Left lung (tissue), 10 donors: Measurements from ENCODE around the gene ERBB2. TPM values are rescaled to one million over a fixed set of nuclear protein-coding genes. Genes with fewer than 3 reads are reported as not detected.
A peak's percentile ranks its signal among the peaks of the same experiment; 100 is the strongest.

Source experiments
- ATAC-seq: fragments of 200-7000 bp; cut with Tn5 transposase; one replicate; pipeline ENCODE4 v1.9.1; 2020; ENCODE audit warnings: moderate library complexity
- DNase-seq, 4 donors: peaks; one replicate each; pipeline ENCODE4 v3.0.0-alpha.2; 2013 to 2020
- H3K27ac ChIP-seq, 2 donors: fragments of 200-600 bp; sonication (generic) in 1 of 2; one replicate each; pipeline versions ENCODE4 v1.5.0 to v1.8.0; 2020 to 2021
- H3K27me3 ChIP-seq, 2 donors: fragments of 200-600 bp; sonication (generic) in 1 of 2; one replicate each; pipeline versions ENCODE4 v1.5.0 to v1.8.0; 2020 to 2021
- H3K36me3 ChIP-seq, 2 donors: fragments of 200-600 bp; sonication (generic) in 1 of 2; one replicate each; pipeline versions ENCODE4 v1.5.0 to v1.8.0; 2020 to 2021
- H3K4me1 ChIP-seq, 2 donors: fragments of 200-600 bp; one replicate each; pipeline ENCODE4 v1.8.0; 2021
- H3K4me3 ChIP-seq, 2 donors: fragments of 200-600 bp; sonication (generic) in 1 of 2; one replicate each; pipeline versions ENCODE4 v1.5.0 to v1.8.0; 2020 to 2021; ENCODE audit warnings: mild to moderate bottlenecking in 1 of 2
- H3K9me3 ChIP-seq, 2 donors: fragments of 200-600 bp; sonication (generic) in 1 of 2; one replicate each; pipeline versions ENCODE4 v1.5.0 to v1.8.0; 2020 to 2021
- intact Hi-C, 2 donors: fragments of 100-400 bp; cut with DNase I; formaldehyde crosslinking; loops; one replicate each; pipeline versions ENCODE4 v1.11.2 to v1.14.2; 2022
- polyA plus RNA-seq, 6 donors: library from polyadenylated mRNA; unstranded; fragments of 120-200 nt; gene quantifications; one replicate each; pipeline ENCODE4 v1.2.1, GENCODE V29; 2013; ENCODE audit not compliant: insufficient read length in 6 of 6
- total RNA-seq, 2 donors: library from RNA; stranded (reverse); fragmentation: NEBNext Ultra II Directional; extraction: Animal tissue kit (Norgen Biotek cat#: 25700); gene quantifications; one replicate each; pipeline ENCODE4 v1.2.1, GENCODE V29; 2021
- TF ChIP-seq, protein P1 (sequence below), 2 donors: fragments of 200-600 bp; sonication (generic) in 1 of 2; IDR thresholded peaks; one replicate each; pipeline versions ENCODE4 v1.5.0 to v1.8.0; 2021; ENCODE audit warnings: antibody characterized with exemption in 2 of 2
- donor health status: DM: no; HTN: yes; CAD: no.
- donor health status: DM: no; HTN: no; CAD: no.

ERBB2 gene
- total and polyA plus RNA-seq, 8 donors = 65.1 to 137 (median 107) TPM

DNA sequence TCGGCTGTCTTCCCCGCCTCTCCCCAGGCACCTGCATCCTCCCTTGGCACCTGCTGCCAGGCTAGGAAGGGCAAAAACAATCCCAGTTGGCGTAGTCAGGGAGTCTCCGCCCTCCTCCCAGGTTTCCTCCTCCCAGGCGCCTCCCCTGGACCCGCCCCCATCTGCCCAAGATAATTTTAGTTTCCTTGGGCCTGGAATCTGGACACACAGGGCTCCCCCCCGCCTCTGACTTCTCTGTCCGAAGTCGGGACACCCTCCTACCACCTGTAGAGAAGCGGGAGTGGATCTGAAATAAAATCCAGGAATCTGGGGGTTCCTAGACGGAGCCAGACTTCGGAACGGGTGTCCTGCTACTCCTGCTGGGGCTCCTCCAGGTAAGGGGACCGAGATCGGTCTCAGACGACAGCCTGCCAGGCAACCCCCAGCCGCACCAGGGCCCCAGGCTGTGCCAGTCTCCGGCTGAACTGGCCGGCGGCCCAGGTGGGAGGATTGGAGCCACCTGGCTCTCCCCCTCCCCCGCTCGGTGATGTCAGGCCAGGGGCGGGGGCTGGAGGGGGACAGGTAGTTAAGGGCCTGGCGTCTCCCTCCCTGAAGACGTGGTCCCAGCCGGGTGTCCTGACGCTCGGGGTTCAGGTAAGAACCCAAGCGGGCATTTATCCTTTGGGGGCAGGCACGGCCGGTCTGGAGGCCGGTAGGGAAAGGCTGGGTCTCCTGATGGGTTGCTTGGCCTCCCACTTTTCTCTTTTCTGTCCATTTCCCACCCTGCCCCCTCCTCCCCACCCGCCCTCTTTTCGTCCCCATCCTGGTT, 38.1 kb downstream of the ERBB2 start, which contains the start of gene GRB7:
TSS of gene GRB7 (plus strand) at position 179 of the 808 bp plus-strand sequence. CDS start 4,364 bp downstream, outside the sequence.
- H3K36me3 ChIP-seq = no peaks in the 10 kb centered on the region
- ATAC-seq (peak; percentile 74), DNase-seq (peak in 3 of 4 donors; percentile 74 to 87 (median 76))
- peaks cover 6 to 37% of the 10 kb centered on the region in 2 donors for H3K4me1 ChIP-seq
- H3K27me3 ChIP-seq = peaks cover 17 to 81% of the 10 kb centered on the region in 2 donors
- peak within 1 kb of the TSS; percentile 53 to 57 for H3K27ac ChIP-seq
- H3K4me3 ChIP-seq = peak within 1 kb of the TSS; percentile 36 to 46
- TF ChIP-seq, protein P1, sequence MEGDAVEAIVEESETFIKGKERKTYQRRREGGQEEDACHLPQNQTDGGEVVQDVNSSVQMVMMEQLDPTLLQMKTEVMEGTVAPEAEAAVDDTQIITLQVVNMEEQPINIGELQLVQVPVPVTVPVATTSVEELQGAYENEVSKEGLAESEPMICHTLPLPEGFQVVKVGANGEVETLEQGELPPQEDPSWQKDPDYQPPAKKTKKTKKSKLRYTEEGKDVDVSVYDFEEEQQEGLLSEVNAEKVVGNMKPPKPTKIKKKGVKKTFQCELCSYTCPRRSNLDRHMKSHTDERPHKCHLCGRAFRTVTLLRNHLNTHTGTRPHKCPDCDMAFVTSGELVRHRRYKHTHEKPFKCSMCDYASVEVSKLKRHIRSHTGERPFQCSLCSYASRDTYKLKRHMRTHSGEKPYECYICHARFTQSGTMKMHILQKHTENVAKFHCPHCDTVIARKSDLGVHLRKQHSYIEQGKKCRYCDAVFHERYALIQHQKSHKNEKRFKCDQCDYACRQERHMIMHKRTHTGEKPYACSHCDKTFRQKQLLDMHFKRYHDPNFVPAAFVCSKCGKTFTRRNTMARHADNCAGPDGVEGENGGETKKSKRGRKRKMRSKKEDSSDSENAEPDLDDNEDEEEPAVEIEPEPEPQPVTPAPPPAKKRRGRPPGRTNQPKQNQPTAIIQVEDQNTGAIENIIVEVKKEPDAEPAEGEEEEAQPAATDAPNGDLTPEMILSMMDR (IDR thresholded peaks at IDR 0.05) = no peak
- intact Hi-C loops = loop anchor here in 1 of 2 donors (10.0 kb wide), 1 partner anchor 103 kb away; the partner anchor contains the start of gene STARD3
- H3K9me3 ChIP-seq = no peaks in the 10 kb centered on the region

DNA sequence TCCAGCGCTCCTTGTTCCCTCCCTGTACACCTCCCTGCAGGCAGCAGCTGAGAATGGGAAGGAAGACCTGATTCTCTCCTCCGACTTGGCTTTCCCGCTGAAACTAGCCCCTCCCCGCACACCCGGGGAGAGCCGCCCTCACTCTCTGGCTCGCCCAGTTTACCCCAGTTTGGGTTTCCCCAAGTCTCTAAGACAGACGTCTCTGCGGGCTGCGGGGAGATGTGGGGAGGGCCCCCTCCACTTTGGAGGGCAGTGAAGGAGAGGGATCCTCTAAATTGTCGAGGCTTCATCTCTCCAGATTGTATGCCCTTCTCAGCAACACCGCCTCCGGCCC, 38.7 kb downstream of the ERBB2 start:
- Histone ChIP-seq H3K4me1 (peaks cover 6 to 37% of the 10 kb centered on the region in 2 donors), H3K36me3 (no peaks in the 10 kb centered on the region), H3K4me3 (peak overlapping the region; percentile 36 to 46), H3K27me3 (peaks cover 17 to 86% of the 10 kb centered on the region in 2 donors), H3K27ac (peak overlapping the region; percentile 41 to 57), H3K9me3 (no peaks in the 10 kb centered on the region)
- no peak for DNase-seq
- ATAC-seq = peak; percentile 38
- TF ChIP-seq, protein P1 (IDR thresholded peaks at IDR 0.05) = no peak
- intact Hi-C loops = loop anchor here in 1 of 2 donors (10.0 kb wide), 1 partner anchor 104 kb away; the partner anchor contains the start of gene STARD3

DNA sequence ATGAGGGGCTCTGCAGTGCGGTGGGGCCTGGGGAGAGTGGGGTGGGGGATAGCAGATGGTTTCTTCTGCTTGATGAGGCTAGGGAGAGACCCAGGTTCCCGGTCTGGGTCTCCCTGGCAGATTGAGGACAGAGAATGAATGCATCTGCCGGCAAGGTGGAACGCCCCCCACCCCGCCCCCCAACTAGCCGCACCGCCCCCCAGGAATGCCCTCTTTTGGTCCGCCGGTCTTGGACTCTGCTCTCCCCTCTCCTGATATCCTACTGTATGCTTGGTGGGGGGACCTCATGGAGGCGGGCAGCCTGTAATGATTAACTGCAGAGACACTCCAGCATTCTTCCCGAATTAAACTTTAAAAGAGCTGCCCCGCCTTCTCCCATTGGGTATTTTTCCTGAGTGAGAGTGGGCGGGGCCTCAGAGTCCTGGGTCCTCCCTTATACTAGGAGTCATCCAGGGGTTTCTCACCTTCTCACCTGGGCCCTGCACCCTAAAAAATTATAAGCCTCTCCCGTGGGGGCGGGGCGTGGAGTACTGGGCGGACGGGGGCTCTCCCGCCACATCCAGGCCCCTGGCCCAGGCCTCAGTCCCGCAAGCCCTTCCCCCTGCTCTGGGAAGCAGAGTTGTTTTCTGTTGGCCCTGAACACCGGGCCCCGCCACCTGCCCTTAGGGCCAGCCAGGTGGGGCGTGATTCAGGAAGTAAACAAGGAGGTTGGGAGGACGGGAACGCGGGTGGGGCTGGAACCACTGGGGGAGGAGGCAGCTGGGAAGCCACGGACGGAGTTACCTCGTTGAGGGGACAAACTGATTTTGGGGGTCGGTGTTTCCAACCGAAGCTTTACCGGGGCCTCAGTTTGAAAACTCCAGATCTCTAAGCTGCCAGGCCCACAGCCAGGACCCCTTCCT, 39.4 kb downstream of the ERBB2 start:
- H3K4me3 ChIP-seq = peak overlapping the region; percentile 36 to 46
- H3K36me3 ChIP-seq = peaks cover 0 to under 1% of the 10 kb centered on the region in 2 donors
- TF ChIP-seq, protein P1 (IDR thresholded peaks at IDR 0.05) = no peak
- ATAC-seq (peak; percentile 64), DNase-seq (peak in 3 of 4 donors; percentile 73 to 87 (median 79))
- intact Hi-C loops = loop anchor here in 1 of 2 donors (10.0 kb wide), 1 partner anchor 104 kb away; the partner anchor contains the start of gene STARD3
- no peaks in the 10 kb centered on the region for H3K9me3 ChIP-seq
- peak overlapping the region; percentile 41 to 57 for H3K27ac ChIP-seq
- peaks cover 6 to 37% of the 10 kb centered on the region in 2 donors for H3K4me1 ChIP-seq
- H3K27me3 ChIP-seq = peaks cover 17 to 93% of the 10 kb centered on the region in 2 donors

DNA sequence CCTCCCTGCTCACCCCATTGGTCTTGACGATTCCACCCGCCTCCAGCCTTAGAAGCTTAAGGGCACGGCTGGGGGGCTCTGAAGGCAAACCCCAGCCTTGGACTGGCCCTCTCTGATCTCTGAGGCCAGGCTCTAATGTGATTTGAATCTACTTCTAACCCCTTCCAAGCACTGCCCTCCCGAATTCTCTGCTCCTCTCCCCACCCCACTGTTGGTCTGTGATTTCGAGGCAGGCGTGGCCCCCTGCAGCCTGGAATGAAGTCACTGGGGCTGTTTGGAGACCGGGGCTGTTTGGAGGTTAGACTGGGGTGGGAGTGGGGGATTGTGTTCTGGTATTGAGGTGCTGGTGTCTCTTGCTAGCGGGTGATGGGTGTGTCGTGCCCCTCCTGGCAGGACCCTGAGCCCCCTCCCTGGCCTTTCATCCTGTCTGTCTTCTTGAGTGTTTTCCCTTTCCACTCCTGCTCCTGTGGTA, 40.1 kb downstream of the ERBB2 start:
- Histone ChIP-seq H3K27ac (peak overlapping the region in 1 of 2 donors; percentile 10), H3K36me3 (peaks cover 0 to 7% of the 10 kb centered on the region in 2 donors), H3K4me3 (peak overlapping the region; percentile 36 to 46), H3K4me1 (peaks cover 6 to 37% of the 10 kb centered on the region in 2 donors), H3K9me3 (no peaks in the 10 kb centered on the region), H3K27me3 (peaks cover 17 to 96% of the 10 kb centered on the region in 2 donors)
- intact Hi-C loops = loop anchor here in 1 of 2 donors (10.0 kb wide), 1 partner anchor 105 kb away; the partner anchor contains the start of gene STARD3
- ATAC-seq (no peak), DNase-seq (no peak)
- TF ChIP-seq, protein P1 (IDR thresholded peaks at IDR 0.05) = no peak
